Camera-type eye (tissue), 1 donor: Measurements from ENCODE around the gene UBALD1. TPM values are rescaled to one million over a fixed set of nuclear protein-coding genes. Genes with fewer than 3 reads are reported as not detected.

Experiments used
- total RNA-seq: library from RNA; depleted of rRNA; stranded (reverse); fragments of >200 nt; gene quantifications from one replicate; pipeline ENCODE4 v1.2.3, GENCODE V29; 2014

Gene UBALD1
- total RNA-seq = 6.1 TPM

DNA sequence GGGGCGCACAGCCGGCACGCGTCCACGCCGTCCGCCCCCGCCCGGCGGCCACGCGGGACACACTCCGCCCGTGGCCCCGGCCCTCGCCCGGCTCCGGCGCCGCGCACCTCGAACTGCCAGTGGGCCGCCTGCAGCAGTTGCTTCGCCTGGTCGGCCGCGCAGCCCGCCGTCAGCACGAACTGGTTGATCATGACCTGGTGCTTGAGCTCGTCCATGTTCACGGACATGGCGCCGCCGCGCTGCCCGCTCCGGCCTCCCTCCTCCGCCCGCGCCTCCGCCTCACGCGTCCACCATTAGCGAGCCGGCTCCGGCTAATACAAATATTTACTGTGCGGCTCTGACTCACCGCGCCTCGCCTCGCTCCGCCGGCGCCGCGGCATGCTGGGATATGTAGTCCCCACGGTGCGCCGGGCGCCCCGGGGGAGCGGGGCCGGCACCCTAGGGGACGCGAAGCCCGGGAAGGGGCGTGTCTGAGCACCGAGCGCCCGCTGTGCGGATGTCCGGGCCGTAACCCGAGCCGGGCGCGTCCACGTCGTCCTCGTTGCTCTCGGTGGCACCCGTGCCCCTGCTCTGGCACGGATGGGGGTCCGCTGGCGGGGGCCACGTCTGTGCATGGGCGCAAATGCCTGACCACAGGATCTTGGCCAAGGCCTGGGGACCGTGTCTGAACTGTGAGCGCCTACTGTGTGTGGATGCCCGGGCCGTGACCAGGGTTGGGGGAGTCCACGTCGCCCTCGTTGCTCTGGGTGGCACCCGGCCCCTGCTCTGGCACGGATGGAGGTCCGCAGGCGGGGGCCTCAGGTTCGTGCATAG is at the start of gene UBALD1:
UBALD1 (minus strand) TSS at position 318 of the 813 bp plus-strand sequence; CDS start at position 227, 91 bp downstream.

DNA sequence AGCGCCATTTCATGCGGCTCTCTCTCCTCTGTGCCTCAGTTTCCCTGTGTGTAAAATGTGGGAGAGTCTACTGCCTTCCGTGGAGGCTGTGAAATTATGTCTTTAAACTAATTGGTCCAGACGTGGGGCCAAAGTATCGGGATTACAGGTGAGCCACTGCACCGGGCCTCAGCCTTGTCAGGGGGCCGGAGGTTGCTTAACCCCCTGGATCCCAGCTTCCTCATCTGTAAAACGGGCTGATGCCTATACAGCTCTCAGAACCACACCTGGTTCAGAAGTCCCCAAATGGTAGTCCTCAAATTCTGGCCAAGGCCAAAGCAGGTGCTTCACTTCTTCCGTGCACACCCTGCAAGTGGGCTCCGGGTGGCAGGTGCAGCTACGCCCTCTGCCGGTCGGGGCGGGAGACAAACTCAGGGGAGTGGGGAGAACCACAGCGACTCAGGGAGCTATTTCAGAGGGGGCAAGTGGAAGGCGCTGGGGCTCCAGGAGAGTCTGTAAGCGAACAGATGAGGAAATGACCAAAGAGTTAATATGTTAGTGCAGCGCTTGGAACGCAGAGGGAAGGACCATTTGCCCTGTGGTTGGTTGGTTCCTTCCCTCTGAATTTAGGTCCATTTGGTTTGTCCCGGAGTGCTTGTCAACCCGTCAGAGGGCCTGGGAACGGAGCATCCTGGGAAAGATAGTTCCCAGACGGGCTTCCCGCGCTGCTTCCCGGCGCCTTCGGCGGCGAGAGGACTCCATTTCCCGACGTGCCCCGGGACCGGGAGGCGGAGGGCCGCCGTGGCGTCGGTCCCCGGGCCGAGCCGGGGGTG is 9.5 kb upstream of the UBALD1 start, which contains the start of gene MGRN1:
MGRN1 (plus strand) TSS at position 812 of the 812 bp plus-strand sequence. CDS start 135 bp downstream, outside the sequence.

Other genes starting within 250 kb of the UBALD1 start
- gene VASN, start 243.0 kb downstream of the UBALD1 start, total RNA-seq = 32.7 TPM
- 42.5 TPM for gene CORO7, start 198.3 kb downstream of the UBALD1 start, total RNA-seq
- 45.1 TPM for gene DNAJA3, start 189.0 kb downstream of the UBALD1 start, total RNA-seq
- 22.0 TPM for gene NMRAL1, start 140.3 kb downstream of the UBALD1 start, total RNA-seq
- gene HMOX2, start 138.5 kb downstream of the UBALD1 start, total RNA-seq = 39.0 TPM
- gene CDIP1, start 76.1 kb downstream of the UBALD1 start, total RNA-seq = 22.1 TPM
- gene C16orf96, start 58.5 kb downstream of the UBALD1 start, total RNA-seq = 0.38 TPM
- 62.8 TPM for gene MGRN1, start 9.9 kb upstream of the UBALD1 start, total RNA-seq
- 39.9 TPM for gene NUDT16L1, start 78.7 kb upstream of the UBALD1 start, total RNA-seq
- gene ANKS3, start 119.4 kb upstream of the UBALD1 start, total RNA-seq = 40.5 TPM
- 0.71 TPM for gene DNAAF8, start 119.6 kb upstream of the UBALD1 start, total RNA-seq
- gene ZNF500, start 152.3 kb upstream of the UBALD1 start, total RNA-seq = 26.8 TPM
- not detected for gene SEPTIN12, start 173.5 kb upstream of the UBALD1 start, total RNA-seq
- gene SMIM22, start 180.5 kb upstream of the UBALD1 start, total RNA-seq = not detected
- 52.9 TPM for gene ROGDI, start 187.7 kb upstream of the UBALD1 start, total RNA-seq
- 90.4 TPM for gene GLYR1, start 232.4 kb upstream of the UBALD1 start, total RNA-seq
- 35.6 TPM for gene UBN1, start 232.6 kb upstream of the UBALD1 start, total RNA-seq